NK-92 treated with Interleukin-12 subunit alpha and Interleukin-12 subunit beta, amount 100 ng/mL, for 24 hours (cell line): ENCODE data around the gene ATL1.
"Not testable (repeated sequence)": the region's sequence is repeated elsewhere in the genome, so short reads cannot be mapped to it uniquely, and the experiment has no call there.

Experiments used
- DNase-seq: peaks from one replicate; lab custom pipeline; 2025; lab: John Stamatoyannopoulos, UW

Gene ATL1

GRCh38 chr14:50602035-50602434 is 42.1 kb downstream of the ATL1 start:
- no peak for DNase-seq

- DNase-seq, result no peak
Observed at GRCh38 chr14:50603565-50603964, 43.6 kb downstream of the ATL1 start.

GRCh38 chr14:50605766-50606165 is 45.8 kb downstream of the ATL1 start:
- DNase-seq, result no peak

GRCh38 chr14:50606468-50606867 is 46.5 kb downstream of the ATL1 start:
- DNase-seq, result no peak

- no peak for DNase-seq
Observed at GRCh38 chr14:50607181-50607580, 47.2 kb downstream of the ATL1 start.

- no peak for DNase-seq
Observed at GRCh38 chr14:50607761-50608160, 47.8 kb downstream of the ATL1 start.

- no peak for DNase-seq
Observed at GRCh38 chr14:50608302-50608851, 48.4 kb downstream of the ATL1 start.

GRCh38 chr14:50610465-50610864 is 50.5 kb downstream of the ATL1 start:
- DNase-seq, result no peak

GRCh38 chr14:50612806-50613205 is 52.9 kb downstream of the ATL1 start:
- DNase-seq, result no peak

- DNase-seq, result no peak
Observed at GRCh38 chr14:50615056-50615455, 55.1 kb downstream of the ATL1 start.

- no peak for DNase-seq
Observed at GRCh38 chr14:50615552-50615951, 55.6 kb downstream of the ATL1 start.

GRCh38 chr14:50616275-50616674 is 56.3 kb downstream of the ATL1 start:
- DNase-seq, result no peak

GRCh38 chr14:50619569-50620141 is 59.7 kb downstream of the ATL1 start:
- DNase-seq, result no peak

GRCh38 chr14:50620341-50620740 is 60.4 kb downstream of the ATL1 start:
- DNase-seq, result no peak

- no peak for DNase-seq
Observed at GRCh38 chr14:50622978-50623377, 63.0 kb downstream of the ATL1 start.

GRCh38 chr14:50624447-50624846 is 64.5 kb downstream of the ATL1 start:
- DNase-seq, result no peak

- not testable (repeated sequence) for DNase-seq
Observed at GRCh38 chr14:50624947-50625346, 65.0 kb downstream of the ATL1 start.

- DNase-seq, result no peak
Observed at GRCh38 chr14:50631408-50631821, 71.5 kb downstream of the ATL1 start.

- DNase-seq, result no peak
Observed at GRCh38 chr14:50633954-50634353, 74.0 kb downstream of the ATL1 start.

- no peak for DNase-seq
Observed at GRCh38 chr14:50635141-50635540, 75.2 kb downstream of the ATL1 start.

- no peak for DNase-seq
Observed at GRCh38 chr14:50647282-50647681, 87.3 kb downstream of the ATL1 start.

GRCh38 chr14:50647753-50648152 is 87.8 kb downstream of the ATL1 start:
- DNase-seq, result no peak

- DNase-seq, result no peak
Observed at GRCh38 chr14:50649691-50650090, 89.7 kb downstream of the ATL1 start.

GRCh38 chr14:50656776-50657175 is 96.8 kb downstream of the ATL1 start:
- DNase-seq, result no peak
